GM12865 (cell line): ENCODE data around the gene ARL2BP.

Experiments used
- DNase-seq: peaks from one replicate; pipeline ENCODE4 v3.0.0; 2010; ENCODE audit warnings: low read depth
- H3K4me3 ChIP-seq: 2 replicates; pipeline ENCODE4 v1.5.1; 2011; ENCODE audit warnings: mild to moderate bottlenecking, low read depth, low read length, control low read depth
- TF ChIP-seq, protein P1 (sequence below): IDR thresholded peaks from 2 replicates; pipeline ENCODE4 v1.5.1; 2011; ENCODE audit warnings: low read length, control low read depth, low read depth, inconsistent platforms; ENCODE audit not compliant: insufficient read depth; ENCODE audit errors: missing control alignments

The ARL2BP gene

GRCh38 chr16:57283959-57284208 lies 38.8 kb downstream of the ARL2BP start:
- H3K4me3 ChIP-seq, result no peak overlapping the region; the same call in 1 of the 2 replicates
- DNase-seq, result no peak
- TF ChIP-seq, protein P1, sequence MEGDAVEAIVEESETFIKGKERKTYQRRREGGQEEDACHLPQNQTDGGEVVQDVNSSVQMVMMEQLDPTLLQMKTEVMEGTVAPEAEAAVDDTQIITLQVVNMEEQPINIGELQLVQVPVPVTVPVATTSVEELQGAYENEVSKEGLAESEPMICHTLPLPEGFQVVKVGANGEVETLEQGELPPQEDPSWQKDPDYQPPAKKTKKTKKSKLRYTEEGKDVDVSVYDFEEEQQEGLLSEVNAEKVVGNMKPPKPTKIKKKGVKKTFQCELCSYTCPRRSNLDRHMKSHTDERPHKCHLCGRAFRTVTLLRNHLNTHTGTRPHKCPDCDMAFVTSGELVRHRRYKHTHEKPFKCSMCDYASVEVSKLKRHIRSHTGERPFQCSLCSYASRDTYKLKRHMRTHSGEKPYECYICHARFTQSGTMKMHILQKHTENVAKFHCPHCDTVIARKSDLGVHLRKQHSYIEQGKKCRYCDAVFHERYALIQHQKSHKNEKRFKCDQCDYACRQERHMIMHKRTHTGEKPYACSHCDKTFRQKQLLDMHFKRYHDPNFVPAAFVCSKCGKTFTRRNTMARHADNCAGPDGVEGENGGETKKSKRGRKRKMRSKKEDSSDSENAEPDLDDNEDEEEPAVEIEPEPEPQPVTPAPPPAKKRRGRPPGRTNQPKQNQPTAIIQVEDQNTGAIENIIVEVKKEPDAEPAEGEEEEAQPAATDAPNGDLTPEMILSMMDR, result no peak

GRCh38 chr16:57284209-57284951 lies 39.3 kb downstream of the ARL2BP start, which contains the start of gene PLLP:
Gene PLLP (minus strand): TSS chr16:57284672. CDS start chr16:57284540, 132 bp downstream.
- TF ChIP-seq, protein P1, result no peak
- peak; percentile 37 for DNase-seq
- H3K4me3 ChIP-seq, result peak within 1 kb of the TSS; percentile 52

DNA sequence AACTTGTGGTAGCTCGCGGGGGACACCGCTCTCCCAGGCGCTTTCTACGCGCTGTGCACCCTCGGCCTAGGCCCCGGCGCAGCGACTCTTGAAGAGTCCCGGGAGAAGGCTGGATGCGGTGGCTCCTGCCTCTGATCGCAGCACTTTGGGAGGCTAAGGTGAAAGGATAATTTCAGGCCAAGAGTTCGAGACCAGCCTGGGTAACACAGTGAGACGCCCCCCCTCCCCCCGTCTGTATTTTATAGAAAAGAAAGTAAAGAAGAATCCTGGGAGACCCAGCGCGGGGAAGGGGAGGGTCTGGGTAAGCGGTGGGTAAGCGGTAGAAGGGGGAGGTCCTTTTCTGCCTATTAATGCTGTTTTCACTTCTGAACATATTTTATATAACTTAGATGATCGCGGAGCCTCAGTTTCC lies 39.9 kb downstream of the ARL2BP start:
- DNase-seq, result no peak
- peak overlapping the region; percentile 52 for H3K4me3 ChIP-seq
- TF ChIP-seq, protein P1, result no peak

DNA sequence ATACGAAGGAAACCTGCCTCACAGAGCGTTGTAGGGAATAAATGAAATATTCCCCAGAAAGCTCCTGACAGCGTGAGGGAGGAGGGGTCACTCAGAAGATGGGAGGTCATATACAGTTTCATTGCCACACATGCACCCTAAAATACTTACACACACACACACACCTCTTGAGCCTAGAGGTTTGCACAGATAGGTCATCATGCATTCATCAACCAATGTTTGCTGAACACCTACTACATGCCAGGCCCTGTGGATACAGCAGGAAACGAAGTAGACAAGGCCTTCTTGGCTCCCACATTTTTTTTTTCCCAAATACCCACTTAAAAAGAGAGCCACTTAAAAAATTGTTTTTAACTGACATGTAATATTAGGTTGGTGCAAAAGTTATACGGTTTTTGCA lies 40.3 kb downstream of the ARL2BP start:
- no peak for DNase-seq
- H3K4me3 ChIP-seq, result no peak overlapping the region
- TF ChIP-seq, protein P1, result no peak

DNA sequence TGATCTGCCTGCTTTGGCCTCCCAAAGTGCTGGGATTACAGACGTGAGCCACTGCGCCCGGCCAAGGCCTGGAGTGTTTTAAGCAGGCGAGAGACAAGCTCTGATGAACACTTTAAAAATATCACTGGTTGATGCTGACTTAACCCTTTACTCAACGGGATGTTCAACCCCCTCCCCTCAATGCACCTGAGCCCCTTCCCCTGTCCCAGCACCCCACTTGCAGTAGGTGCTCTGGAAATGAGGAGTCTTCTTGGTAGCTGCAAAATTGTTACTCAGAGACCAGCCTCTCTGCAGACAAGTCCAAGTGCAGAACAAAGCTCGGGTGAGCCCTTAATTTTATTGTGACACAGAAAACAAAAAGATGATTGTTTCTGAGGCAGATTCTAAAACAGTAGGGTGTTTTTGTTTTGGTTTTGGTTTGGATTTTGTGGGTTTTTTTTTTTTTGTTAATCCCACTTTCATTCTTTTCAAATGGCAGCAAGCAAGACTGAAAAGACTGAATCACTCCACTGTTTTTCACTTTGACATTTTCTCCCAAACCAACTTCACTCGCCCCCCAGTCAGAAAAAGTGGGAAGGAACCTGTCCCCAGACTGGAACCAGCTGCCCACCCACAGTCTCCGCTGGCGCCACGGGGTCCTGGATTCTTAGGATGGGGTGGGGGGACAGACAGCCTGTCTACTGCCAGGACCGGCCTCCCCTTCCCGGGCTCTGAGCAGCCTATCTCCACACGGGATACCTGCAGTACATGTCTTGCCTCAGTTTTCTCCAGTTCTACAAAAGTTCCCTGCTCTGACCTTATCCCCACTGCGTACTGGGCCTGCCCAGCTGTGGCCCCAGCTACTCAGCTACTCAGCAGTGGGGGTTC lies 44.6 kb downstream of the ARL2BP start:
- TF ChIP-seq, protein P1, result no peak
- peak; percentile 32 for DNase-seq
- no peak overlapping the region for H3K4me3 ChIP-seq

GRCh38 chr16:57297856-57298255 lies 52.8 kb downstream of the ARL2BP start:
- TF ChIP-seq, protein P1, result no peak
- no peak overlapping the region; the same call in 1 of the 2 replicates for H3K4me3 ChIP-seq
- DNase-seq, result peak; percentile 57
